Activated naive CD8-positive, alpha-beta T cell treated with anti-CD3 and anti-CD28 coated beads for 36 hours (primary cell): ENCODE data around the gene STARD7. TPM values are rescaled to one million over a fixed set of nuclear protein-coding genes. Genes with fewer than 3 reads are reported as not detected.
A peak's percentile ranks its signal among the peaks of the same experiment; 100 is the strongest.
"Not testable (repeated sequence)": the region's sequence is repeated elsewhere in the genome, so short reads cannot be mapped to it uniquely, and the experiment has no call there.

ENCODE experiments used
- DNase-seq: peaks from one replicate; pipeline ENCODE4 v3.0.0; 2021
- H3K27ac Mint-ChIP-seq: one replicate; pipeline ENCODE4 v1.8.0; 2022; ENCODE audit warnings: mild to moderate bottlenecking, moderate library complexity, mixed read lengths
- H3K27me3 Mint-ChIP-seq: one replicate; pipeline ENCODE4 v1.8.0; 2022; ENCODE audit warnings: mild to moderate bottlenecking, mixed read lengths
- H3K36me3 Mint-ChIP-seq: one replicate; pipeline ENCODE4 v1.8.0; 2021; ENCODE audit warnings: mild to moderate bottlenecking, mixed read lengths
- H3K4me1 Mint-ChIP-seq: one replicate; pipeline ENCODE4 v1.8.0; 2021; ENCODE audit warnings: mixed read lengths
- H3K4me3 Mint-ChIP-seq: one replicate; pipeline ENCODE4 v1.8.0; 2022; ENCODE audit warnings: mild to moderate bottlenecking, moderate library complexity, mixed read lengths
- H3K9me3 Mint-ChIP-seq: one replicate; pipeline ENCODE4 v1.8.0; 2022; ENCODE audit warnings: mixed read lengths
- total RNA-seq, 2 experiments: library from RNA; stranded (reverse); gene quantifications; one replicate each; pipeline ENCODE4 v1.2.3, GENCODE V29; 2021

STARD7 gene
- total RNA-seq, 2 experiments from 2014 or later = 229 to 231 TPM

DNA sequence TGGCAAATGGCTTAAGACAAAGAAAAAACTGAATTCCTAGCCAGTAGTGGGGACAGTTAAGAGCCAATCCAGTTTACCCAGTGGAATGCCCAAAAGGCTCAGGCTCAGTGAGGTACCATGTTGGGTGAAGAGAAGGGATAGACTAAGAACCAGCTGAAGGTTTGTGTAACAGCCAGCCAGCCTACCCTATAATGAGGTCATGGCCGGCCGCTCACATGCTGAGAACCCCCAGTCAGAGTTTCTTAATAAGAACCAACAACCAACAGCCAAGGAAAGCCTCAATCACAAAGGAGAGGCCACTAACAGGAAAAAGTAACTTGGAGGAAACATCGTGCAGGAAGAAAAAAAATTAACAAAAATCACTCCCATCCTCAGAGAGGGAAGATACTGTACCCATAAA, 38.0 kb downstream of the STARD7 start:
- Mint-ChIP-seq H3K9me3 (peaks cover 11% of the 10 kb centered on the region), H3K27ac (no peak overlapping the region), H3K4me3 (no peak overlapping the region), H3K36me3 (no peaks in the 10 kb centered on the region), H3K4me1 (peaks cover 37% of the 10 kb centered on the region), H3K27me3 (no peaks in the 10 kb centered on the region)
- no peak for DNase-seq

DNA sequence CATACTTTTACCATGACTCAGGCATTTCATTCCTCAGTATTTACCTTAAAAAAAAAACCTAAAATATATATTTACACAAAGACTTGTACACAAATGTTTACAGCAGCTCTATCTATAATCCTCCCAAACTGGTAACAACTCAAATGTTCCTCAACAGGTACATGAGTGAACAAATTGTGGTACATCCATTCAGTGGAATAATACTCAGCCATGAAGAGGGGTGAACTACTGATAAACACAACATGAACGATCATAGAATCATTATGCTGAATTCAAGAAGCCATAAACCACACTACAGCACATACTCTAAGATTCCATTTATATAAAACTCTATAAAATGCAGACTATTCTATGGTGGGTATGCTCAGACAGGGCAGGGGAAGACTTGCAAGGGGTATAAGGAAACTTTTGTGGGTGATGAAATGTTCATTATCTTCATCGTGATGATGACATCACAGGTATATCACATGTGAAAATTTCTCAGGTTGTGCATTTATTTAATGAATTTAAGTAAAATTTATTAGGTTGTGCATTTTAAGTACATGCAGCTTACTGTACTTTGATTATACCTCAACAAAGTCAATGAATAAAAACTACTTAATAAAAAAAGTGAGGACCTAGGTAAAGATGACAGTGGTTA, 38.6 kb downstream of the STARD7 start:
- peaks cover 40% of the 10 kb centered on the region for H3K4me1 Mint-ChIP-seq
- no peak overlapping the region for H3K4me3 Mint-ChIP-seq
- DNase-seq = no peak
- H3K36me3 Mint-ChIP-seq = peaks cover 1% of the 10 kb centered on the region
- H3K27ac Mint-ChIP-seq = no peak overlapping the region
- H3K9me3 Mint-ChIP-seq = peaks cover 11% of the 10 kb centered on the region
- no peaks in the 10 kb centered on the region for H3K27me3 Mint-ChIP-seq

DNA sequence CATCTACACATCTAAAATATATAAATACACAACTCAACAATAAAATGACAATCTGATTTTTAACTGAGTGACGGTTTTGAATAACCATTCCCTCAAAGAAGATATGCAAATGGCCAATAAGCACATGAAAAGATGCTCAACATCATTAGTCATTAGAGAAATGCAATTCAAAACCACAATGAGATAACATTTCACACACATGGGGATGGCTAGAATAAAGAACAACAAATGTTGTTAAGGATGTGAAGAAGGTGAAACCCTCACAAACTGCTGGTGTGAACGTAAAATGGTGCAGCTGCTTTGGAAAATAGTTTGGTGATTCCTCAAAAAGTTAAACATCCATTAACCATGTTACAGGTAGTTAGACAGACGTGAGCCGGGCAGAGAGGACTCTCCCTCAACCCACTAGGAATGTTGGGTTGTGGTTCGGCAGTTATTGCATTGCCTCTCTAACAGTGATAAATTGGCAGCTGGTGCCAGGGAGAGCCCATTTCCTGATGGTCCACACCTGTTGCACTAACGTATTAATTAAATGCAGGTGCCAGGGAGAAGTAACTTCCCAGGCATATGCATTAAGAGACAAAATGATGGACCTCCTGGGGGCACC, 41.1 kb downstream of the STARD7 start:
- H3K27me3 Mint-ChIP-seq = no peaks in the 10 kb centered on the region
- H3K36me3 Mint-ChIP-seq = peaks cover 4% of the 10 kb centered on the region
- peaks cover 50% of the 10 kb centered on the region for H3K4me1 Mint-ChIP-seq
- no peak overlapping the region for H3K4me3 Mint-ChIP-seq
- peaks cover 11% of the 10 kb centered on the region for H3K9me3 Mint-ChIP-seq
- DNase-seq = no peak
- no peak overlapping the region for H3K27ac Mint-ChIP-seq

DNA sequence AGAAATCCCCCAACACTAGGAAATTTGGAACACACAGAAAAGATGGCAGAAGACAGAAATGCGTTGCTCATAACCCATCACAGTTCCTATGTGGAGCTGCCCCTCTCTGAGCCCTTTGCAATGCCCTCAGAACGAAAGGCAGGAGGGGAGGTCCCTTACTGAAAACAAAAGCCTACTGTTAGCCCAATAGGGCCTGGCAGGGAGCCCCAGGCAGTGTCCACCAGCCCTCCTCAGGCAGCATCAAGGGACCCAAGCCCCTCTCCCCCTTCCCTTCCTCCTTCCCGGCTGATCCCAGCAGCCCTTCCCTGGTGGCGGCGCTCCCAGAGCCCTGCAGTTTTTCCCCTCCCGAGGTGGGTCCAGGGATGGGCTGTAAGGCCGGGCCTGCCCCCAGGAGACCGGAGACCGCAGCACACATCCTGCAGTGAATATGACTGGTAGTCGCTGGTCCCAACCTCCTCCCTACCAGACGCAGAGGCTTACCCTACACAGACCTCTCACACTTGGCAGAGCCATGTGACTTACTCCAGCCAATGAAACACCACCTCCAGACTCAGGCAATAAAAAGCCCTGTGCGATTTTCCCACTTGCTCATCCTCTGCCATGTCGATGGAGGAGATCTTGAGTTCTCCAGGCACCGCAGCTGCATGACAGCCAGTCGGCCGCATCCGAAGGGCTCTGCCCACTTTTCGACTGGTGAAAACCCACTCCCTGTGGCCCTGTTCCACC, 44.0 kb downstream of the STARD7 start:
- no peaks in the 10 kb centered on the region for H3K27me3 Mint-ChIP-seq
- peaks cover 18% of the 10 kb centered on the region for H3K36me3 Mint-ChIP-seq
- H3K4me1 Mint-ChIP-seq = peaks cover 64% of the 10 kb centered on the region
- peak overlapping the region; percentile 86 for H3K4me3 Mint-ChIP-seq
- peaks cover 15% of the 10 kb centered on the region for H3K9me3 Mint-ChIP-seq
- DNase-seq = peak; percentile 84
- peak overlapping the region; percentile 99 for H3K27ac Mint-ChIP-seq

DNA sequence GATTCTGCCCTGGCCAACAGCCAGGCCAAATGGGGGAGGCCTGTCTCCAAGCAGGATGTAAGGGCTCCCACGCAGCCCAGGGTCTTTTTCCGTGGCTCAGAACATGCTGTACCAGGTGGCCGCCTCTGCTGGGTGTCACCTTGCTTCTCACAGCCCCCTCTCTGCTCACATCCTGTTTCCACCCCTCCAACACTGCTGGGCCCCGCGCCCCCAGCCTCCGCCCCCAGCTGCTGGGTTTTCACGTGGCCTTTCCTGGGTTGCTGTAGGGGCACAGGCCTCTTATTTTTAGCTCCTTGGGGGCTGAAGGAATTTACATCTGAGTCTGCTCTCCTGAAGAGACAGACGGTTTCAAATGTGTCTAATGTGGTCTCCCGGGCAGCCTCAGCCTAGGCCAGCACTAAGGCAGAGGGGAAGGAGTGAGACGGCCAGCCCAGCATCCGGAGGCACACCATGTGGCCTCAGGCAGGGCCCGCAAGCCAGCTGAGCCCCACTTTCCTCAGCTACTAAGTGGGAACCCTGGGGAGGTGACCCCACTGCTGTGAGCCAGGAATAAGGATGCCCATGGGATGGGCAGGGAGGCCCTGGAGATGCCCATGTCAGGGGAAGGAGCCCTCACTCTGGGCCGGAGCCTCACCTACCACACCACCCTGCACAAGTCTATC, 44.7 kb downstream of the STARD7 start:
- peaks cover 70% of the 10 kb centered on the region for H3K4me1 Mint-ChIP-seq
- H3K27me3 Mint-ChIP-seq = no peaks in the 10 kb centered on the region

DNA sequence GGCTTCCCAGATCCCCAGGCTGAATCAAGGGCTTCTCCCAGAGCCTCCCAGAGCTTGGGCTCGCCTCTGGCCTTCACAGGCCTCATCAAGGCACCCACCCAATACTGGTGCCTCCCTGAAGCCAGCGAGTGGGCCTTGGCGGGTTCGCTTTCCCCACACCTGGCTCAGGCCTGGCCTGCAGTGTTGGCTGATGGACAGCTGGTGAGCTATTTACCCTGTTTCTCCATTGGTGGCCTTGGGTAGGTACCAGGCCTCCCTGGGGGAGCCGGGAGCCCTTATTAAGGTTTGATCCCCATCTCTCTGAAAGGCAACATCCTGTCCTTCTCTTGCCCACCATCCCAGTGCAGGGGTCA, 45.2 kb downstream of the STARD7 start:
- Mint-ChIP-seq H3K27ac (peak overlapping the region; percentile 99), H3K27me3 (no peaks in the 10 kb centered on the region), H3K36me3 (peaks cover 18% of the 10 kb centered on the region), H3K4me3 (peak overlapping the region; percentile 86), H3K4me1 (peaks cover 74% of the 10 kb centered on the region), H3K9me3 (peaks cover 10% of the 10 kb centered on the region)
- no peak for DNase-seq

More for the DNA sequence above, 44.7 kb downstream of the STARD7 start:
- H3K27ac Mint-ChIP-seq = peak overlapping the region; percentile 99
- H3K36me3 Mint-ChIP-seq = peaks cover 18% of the 10 kb centered on the region
- peak; percentile 94 for DNase-seq
- H3K9me3 Mint-ChIP-seq = peaks cover 10% of the 10 kb centered on the region
- H3K4me3 Mint-ChIP-seq = peak overlapping the region; percentile 86

DNA sequence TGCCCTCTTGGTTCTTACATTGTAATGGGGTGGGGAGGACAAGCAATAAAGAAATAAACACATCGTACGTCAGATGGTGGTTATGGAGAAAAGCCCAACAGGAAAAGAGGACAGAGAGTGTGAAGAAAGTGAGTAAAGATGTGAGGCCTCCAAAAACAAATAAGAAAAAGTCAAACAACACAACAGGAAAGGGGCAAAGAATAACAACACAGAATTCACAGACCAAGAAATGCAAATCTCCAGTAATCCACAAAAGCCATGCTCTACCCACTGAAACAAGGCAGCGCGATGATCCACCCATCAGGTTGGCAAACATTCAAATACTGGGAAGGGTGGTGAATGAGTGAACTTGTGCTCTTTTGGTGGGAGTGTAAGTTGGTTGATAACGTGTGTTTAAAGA, 46.7 kb downstream of the STARD7 start:
- DNase-seq = no peak
- Mint-ChIP-seq H3K27ac (peak overlapping the region; percentile 99), H3K36me3 (peaks cover 18% of the 10 kb centered on the region), H3K27me3 (no peaks in the 10 kb centered on the region), H3K4me1 (peaks cover 76% of the 10 kb centered on the region), H3K4me3 (peak overlapping the region; percentile 1), H3K9me3 (peaks cover 10% of the 10 kb centered on the region)

DNA sequence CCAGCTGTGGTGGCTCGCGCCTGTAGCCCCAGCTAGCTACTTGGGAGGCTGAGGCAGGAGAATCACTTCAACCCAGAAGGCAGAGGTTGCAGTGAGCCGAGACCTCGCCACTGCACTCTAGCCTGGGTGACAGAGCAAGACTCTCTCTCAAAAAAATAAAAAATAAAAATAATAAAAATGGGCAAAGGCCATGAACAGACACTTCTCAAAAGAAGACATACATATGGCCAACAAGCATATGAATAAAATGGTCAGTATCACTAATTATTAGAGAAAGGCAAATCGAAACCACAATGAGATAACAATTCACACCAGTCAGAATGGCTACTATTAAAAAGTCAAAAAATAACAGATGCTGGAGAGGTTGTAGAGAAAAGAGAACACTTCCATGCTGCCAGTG, 48.3 kb downstream of the STARD7 start:
- H3K27me3 Mint-ChIP-seq, H3K4me3 Mint-ChIP-seq, DNase-seq: not testable (repeated sequence)
- Mint-ChIP-seq H3K27ac (peak overlapping the region; percentile 4), H3K4me1 (peaks cover 86% of the 10 kb centered on the region), H3K36me3 (peaks cover 18% of the 10 kb centered on the region), H3K9me3 (peaks cover 10% of the 10 kb centered on the region)

DNA sequence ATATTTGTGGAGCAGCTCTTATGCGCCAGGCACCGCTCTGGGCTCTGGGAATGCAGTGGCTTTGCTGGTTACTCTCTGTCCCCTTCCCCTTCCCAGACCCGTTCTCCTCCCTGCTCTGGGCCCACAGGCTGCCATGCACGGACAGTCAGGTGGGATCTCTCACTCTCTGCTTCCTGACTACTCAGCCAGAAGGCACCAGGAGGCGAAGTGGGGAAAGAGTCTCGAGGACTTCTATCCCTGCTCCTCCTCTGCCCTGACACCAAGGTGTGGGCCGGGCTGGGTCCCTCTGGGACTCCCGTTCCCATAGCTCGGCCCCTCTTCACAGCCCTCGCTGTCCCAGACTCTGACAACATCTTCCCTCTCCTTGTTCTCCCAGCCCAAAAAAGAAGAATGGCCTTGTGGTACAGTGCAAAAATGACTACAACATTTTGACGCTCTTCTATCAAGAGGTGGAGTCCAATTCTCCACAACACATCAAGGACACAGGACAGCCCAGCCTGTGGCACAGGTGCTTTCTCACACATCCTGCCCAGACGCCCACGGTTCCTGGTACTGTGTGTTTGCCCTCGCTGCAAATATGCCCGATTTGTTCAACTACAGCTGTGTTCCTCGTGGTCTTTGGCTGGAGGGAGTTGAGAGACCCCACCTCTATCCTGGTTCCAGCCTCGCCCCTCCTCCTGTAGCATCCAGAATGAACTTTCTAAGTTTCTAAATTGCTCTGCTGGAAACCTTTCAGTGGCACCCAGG, 49.4 kb downstream of the STARD7 start:
- peak overlapping the region; percentile 88 for H3K27ac Mint-ChIP-seq
- DNase-seq = peak; percentile 59
- peaks cover 16% of the 10 kb centered on the region for H3K36me3 Mint-ChIP-seq
- peaks cover 10% of the 10 kb centered on the region for H3K9me3 Mint-ChIP-seq
- H3K27me3 Mint-ChIP-seq = no peaks in the 10 kb centered on the region
- peak overlapping the region; percentile 52 for H3K4me3 Mint-ChIP-seq
- peaks cover 87% of the 10 kb centered on the region for H3K4me1 Mint-ChIP-seq

DNA sequence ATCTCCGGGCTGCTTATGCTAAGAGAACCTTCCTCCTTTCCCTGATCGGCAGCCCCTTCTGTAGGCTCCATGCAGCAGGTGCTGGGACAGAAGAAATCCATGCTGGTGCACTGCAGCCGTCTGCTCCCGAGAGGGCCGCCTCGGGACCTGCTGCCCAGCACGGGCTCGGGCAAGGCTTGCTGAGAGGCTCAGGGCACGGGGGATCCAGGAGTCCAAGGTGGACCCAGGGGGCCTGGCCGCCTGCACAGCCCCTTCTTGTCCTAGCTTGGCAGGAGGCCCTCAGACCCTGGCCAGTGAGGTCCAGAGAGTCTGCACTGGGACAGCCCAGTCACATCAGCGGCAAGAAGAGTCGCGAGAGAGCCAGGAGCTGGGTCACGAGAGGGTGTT, 50.1 kb downstream of the STARD7 start:
- H3K36me3 Mint-ChIP-seq = peaks cover 16% of the 10 kb centered on the region
- peak overlapping the region; percentile 52 for H3K4me3 Mint-ChIP-seq
- H3K27ac Mint-ChIP-seq = peak overlapping the region; percentile 88
- H3K27me3 Mint-ChIP-seq = no peaks in the 10 kb centered on the region
- peaks cover 10% of the 10 kb centered on the region for H3K9me3 Mint-ChIP-seq
- peaks cover 85% of the 10 kb centered on the region for H3K4me1 Mint-ChIP-seq
- no peak for DNase-seq

DNA sequence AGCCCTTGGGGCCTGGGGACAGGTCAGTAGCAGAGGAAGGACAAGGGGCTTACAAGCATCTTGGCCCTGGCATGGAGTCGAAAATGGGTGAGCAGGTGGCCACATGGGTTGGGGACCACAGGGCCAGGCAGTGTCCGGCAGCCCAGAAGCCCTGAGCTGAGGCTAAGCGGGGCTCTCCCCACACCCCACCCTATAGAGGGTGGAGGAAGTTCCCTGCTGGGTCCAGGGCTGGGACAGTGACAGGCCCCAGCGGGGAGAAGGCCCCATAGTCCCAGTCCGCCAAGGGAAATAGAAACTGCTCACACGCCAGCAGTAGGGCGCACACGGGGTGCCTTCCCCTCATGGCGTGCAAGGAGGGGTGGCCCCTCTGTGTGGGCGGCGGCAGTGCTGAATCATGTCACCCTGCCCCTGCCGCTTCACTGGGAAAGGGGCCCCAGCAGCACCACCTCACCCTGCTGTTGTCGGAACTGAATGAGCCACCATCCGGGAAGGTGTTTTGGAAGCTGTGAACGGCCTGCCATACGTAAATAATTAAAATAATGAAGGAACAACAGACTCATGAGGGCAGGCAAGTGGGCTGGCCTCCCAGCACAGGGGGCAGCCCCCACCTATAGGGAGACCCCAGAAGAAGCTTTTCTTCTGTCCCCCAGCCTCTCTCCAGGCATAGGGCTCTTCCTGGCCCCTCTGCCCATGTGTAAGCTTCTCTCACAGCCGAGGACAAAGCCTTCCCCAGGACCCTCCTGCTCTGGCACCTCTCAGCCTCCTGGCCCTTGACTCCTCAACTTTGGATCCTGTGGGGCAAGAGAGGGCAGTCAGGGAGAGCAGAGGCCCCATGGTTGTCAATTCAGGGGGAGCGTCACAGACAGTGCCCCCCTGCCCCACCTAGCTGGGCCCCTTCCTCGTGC, 50.7 kb downstream of the STARD7 start:
- Mint-ChIP-seq H3K36me3 (peaks cover 15% of the 10 kb centered on the region), H3K27me3 (no peaks in the 10 kb centered on the region), H3K4me3 (peak overlapping the region; percentile 52), H3K4me1 (peaks cover 85% of the 10 kb centered on the region), H3K9me3 (peaks cover 10% of the 10 kb centered on the region), H3K27ac (peak overlapping the region; percentile 88)
- DNase-seq = peak; percentile 97

DNA sequence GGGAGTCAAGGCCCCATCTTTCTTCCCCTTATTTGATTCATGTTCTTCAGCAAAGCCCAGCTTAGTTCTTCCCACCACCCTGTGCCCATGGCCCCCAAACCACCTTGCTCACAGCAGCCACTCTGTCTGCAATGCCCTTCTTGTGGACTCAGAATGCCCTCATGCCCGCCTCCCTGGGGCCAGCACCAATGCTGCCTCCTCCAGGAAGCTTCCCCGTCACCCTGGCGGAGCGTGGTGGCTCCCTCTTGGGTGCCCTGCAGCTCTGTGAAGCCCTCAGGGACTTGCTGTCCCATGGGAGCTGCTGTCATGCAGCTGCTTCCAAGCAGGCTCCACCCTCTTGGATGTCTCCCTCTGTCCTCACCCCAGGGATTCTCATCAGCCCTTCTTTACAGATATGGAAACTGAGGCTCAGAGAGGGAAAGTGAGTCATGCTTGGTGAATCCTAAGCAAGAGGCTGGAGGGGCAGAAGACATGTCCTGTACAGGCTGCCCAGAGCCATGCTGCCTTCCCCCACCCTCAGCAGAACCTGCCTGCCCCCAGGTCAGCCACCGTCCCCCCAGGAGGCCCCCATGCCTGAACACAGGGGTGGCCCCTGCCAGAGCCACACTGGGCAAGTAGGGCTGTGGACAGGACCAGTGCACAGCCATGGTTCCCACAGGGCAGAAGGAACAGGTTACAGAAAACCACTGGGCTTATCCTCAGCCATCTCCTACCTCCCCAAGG, 51.5 kb downstream of the STARD7 start:
- H3K27me3 Mint-ChIP-seq = no peaks in the 10 kb centered on the region
- H3K36me3 Mint-ChIP-seq = peaks cover 14% of the 10 kb centered on the region
- peak overlapping the region; percentile 88 for H3K27ac Mint-ChIP-seq
- H3K9me3 Mint-ChIP-seq = peaks cover 10% of the 10 kb centered on the region
- peaks cover 84% of the 10 kb centered on the region for H3K4me1 Mint-ChIP-seq
- no peak for DNase-seq
- H3K4me3 Mint-ChIP-seq = peak overlapping the region; percentile 52

DNA sequence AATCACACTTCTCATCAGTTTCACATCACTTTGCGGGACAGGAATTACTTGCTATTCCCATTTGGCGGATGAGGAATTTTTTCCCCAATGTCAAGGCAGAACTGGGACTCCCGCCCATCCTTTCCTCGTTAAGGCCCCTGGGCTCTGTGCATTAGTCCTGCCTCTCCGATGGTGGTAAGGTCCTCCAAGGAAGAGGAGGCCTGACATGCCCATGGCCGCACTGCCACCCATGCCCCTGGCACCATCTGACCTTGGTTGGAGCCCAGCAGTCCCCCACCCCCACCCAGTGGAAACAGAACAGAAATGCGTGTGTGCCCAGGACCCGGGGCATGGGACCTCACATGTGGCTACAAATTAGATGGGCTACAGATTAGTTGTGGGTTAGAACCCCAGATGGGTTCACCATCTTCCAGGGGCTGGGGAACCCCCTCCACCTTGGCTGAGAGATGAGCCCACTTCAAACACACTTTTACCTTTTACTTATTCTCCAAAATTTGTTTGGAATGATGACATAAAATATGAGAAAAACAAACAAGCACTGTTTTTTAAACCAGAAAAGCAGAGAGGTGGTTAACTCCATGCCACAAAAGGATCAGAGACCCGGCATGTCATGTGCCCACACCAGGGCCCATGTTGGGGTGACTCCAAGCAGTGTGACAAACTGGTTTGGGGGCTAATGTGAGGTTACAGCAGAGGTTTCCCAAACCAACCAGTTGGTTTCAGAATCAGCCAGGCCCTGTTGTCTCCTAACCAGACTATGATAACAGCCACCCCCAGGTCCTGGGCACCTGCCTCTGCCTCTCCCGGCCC, 52.4 kb downstream of the STARD7 start:
- peak overlapping the region; percentile 88 for H3K27ac Mint-ChIP-seq
- peak overlapping the region; percentile 51 for H3K4me3 Mint-ChIP-seq
- peaks cover 10% of the 10 kb centered on the region for H3K9me3 Mint-ChIP-seq
- no peaks in the 10 kb centered on the region for H3K27me3 Mint-ChIP-seq
- DNase-seq = peak; percentile 76
- H3K4me1 Mint-ChIP-seq = peaks cover 86% of the 10 kb centered on the region
- H3K36me3 Mint-ChIP-seq = peaks cover 10% of the 10 kb centered on the region
